Measurements from ENCODE around the gene MLN.
A peak's percentile ranks its signal among the peaks of the same experiment; 100 is the strongest.

Gene MLN

GRCh38 chr6:33803571-33804053 is at the start of gene MLN:
MLN (minus strand) TSS chr6:33804003; CDS start chr6:33801163, 2,840 bp downstream.
- DNase-seq: no peak

GRCh38 chr6:33853026-33853425 is 49.2 kb upstream of the MLN start:
- no peak for DNase-seq

- DNase-seq: no peak
Observed at GRCh38 chr6:33851959-33852358, 48.2 kb upstream of the MLN start.

GRCh38 chr6:33850869-33851541 is 47.2 kb upstream of the MLN start:
- DNase-seq: no peak

- no peak for DNase-seq
Observed at GRCh38 chr6:33850296-33850695, 46.5 kb upstream of the MLN start.

- no peak for DNase-seq
Observed at GRCh38 chr6:33849500-33850075, 45.8 kb upstream of the MLN start.

GRCh38 chr6:33848484-33848883 is 44.7 kb upstream of the MLN start:
- DNase-seq: no peak

- DNase-seq: no peak
Observed at GRCh38 chr6:33847867-33848266, 44.1 kb upstream of the MLN start.

- no peak for DNase-seq
Observed at GRCh38 chr6:33847078-33847477, 43.3 kb upstream of the MLN start.

GRCh38 chr6:33846226-33846625 is 42.4 kb upstream of the MLN start:
- no peak for DNase-seq

GRCh38 chr6:33845031-33845745 is 41.4 kb upstream of the MLN start:
- no peak for DNase-seq

GRCh38 chr6:33843131-33844121 is 39.6 kb upstream of the MLN start:
- no peak for DNase-seq

GRCh38 chr6:33841868-33842267 is 38.1 kb upstream of the MLN start:
- DNase-seq: no peak

- no peak for DNase-seq
Observed at GRCh38 chr6:33841070-33841469, 37.3 kb upstream of the MLN start.

- DNase-seq: peak in 1 of 2 donors; percentile 2
Observed at GRCh38 chr6:33840048-33840926, 36.5 kb upstream of the MLN start.

GRCh38 chr6:33839399-33840047 is 35.7 kb upstream of the MLN start:
- DNase-seq: no peak

GRCh38 chr6:33838983-33839382 is 35.2 kb upstream of the MLN start:
- DNase-seq: no peak

- no peak for DNase-seq
Observed at GRCh38 chr6:33837971-33838665, 34.3 kb upstream of the MLN start.

GRCh38 chr6:33836806-33837469 is 33.1 kb upstream of the MLN start:
- no peak for DNase-seq

All from hippocampal formation (tissue), 2 donors.